ES-I3 (cell line): ENCODE data around the gene PRIM1.
"Not testable (repeated sequence)": the region's sequence is repeated elsewhere in the genome, so short reads cannot be mapped to it uniquely, and the experiment has no call there.

Experiments used
- H3K36me3 ChIP-seq: 2 replicates; pipeline ENCODE4 v1.6.1; 2013; ENCODE audit warnings: mild to moderate bottlenecking, low read length, control low read depth, moderate library complexity; ENCODE audit not compliant: insufficient read depth
- H3K4me1 ChIP-seq: 2 replicates; pipeline ENCODE4 v1.6.1; 2013; ENCODE audit warnings: mild to moderate bottlenecking, control low read depth, low read length; ENCODE audit not compliant: insufficient read depth
- H3K9ac ChIP-seq: 2 replicates; pipeline ENCODE4 v1.6.1; 2013; ENCODE audit warnings: low read depth, mild to moderate bottlenecking, low read length, moderate library complexity
- H3K9me3 ChIP-seq: 2 replicates; pipeline ENCODE4 v1.6.1; 2013; ENCODE audit warnings: mild to moderate bottlenecking, low read length, moderate library complexity; ENCODE audit not compliant: control insufficient read depth, insufficient read depth

The PRIM1 gene

DNA sequence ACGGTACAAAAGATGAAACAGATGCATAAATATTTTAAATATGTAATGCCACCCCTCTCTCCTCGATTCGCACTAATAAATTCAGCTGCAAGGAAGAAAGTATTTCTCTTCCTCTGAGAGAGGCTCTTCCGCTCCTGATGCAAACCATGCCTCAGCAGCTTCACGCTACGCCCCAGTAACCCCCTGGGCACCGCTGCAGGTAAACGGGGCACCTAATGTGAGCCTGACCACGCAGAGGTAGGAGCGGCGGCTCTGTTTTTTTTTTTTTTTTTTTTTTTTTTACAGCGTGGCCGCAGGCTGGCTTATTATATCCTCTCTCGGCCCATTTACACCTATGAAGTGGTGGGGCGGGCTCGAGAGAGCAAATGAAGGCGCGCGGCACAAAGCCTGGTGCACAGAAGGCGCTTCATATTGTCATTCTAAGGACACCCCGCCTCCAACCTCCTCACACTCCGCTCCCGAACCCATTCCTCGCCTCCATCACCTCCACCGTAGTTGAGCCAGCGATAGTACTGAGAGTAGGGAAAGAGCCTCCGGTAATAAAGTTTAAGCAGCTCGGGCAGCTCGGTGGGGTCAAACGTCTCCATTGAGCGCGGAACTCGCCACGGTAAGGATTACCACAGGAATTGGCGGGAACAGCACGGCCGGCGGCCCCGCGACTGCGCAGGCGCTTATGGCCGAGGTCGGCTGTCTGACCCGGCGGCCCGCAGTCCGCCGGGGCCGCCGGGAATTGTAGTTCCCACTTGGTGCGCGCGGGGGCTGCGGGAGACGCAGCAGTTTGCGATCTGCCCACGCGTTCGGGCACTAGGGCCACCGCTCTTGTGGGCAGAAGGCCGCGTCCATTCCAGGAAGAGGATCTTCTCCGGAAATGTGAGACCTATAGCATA is at the start of gene PRIM1:
Gene PRIM1 (minus strand): TSS at position 612 of the 887 bp plus-strand sequence. CDS start 25 bp downstream, at position 587.
- no peaks in the 10 kb centered on the region for H3K9me3 ChIP-seq
- H3K9ac ChIP-seq, result peak within 1 kb of the TSS; percentile 96
- peaks cover 4% of the 10 kb centered on the region for H3K36me3 ChIP-seq
- no peaks in the 10 kb centered on the region for H3K4me1 ChIP-seq

DNA sequence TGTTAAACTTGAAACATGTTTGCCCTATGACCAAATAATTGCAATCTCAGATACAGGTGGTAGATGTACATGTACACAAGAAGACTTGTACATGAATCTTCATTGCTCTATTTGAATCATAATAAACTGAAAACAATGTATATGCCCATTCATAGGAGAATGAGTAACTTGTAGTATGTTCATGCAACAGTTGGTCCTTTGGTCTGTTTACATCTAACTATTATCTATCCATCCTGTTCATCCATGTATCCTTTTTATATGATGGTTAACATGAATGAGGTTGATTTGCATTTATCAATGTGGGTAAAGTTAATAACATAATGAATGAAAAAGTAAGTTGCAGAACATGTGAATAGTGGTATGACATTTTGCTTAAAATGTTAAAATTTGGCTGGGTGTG is 48.1 kb upstream of the PRIM1 start:
- Histone ChIP-seq H3K9ac (no peak overlapping the region), H3K36me3 (no peaks in the 10 kb centered on the region), H3K9me3 (no peaks in the 10 kb centered on the region; the same call in 1 of the 2 replicates), H3K4me1 (no peaks in the 10 kb centered on the region)

DNA sequence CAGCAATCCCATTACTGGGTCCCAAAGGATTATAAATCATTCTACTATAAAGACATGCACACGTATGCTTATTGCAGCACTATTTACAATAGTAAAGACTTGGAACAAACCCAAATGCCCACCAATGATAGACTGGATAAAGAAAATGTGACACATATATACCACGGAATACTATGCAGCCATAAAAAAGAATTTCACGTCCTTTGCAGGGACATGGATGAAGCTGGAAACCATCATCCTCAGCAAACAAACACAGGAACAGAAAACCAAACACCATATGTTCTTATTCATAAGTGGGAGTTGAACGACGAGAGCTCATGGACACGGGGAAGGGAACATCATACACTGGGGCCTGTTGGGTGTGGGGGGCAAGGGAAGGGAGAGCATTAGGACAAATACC is 47.2 kb upstream of the PRIM1 start:
- H3K9me3 ChIP-seq, H3K4me1 ChIP-seq, H3K9ac ChIP-seq, H3K36me3 ChIP-seq: not testable (repeated sequence)

DNA sequence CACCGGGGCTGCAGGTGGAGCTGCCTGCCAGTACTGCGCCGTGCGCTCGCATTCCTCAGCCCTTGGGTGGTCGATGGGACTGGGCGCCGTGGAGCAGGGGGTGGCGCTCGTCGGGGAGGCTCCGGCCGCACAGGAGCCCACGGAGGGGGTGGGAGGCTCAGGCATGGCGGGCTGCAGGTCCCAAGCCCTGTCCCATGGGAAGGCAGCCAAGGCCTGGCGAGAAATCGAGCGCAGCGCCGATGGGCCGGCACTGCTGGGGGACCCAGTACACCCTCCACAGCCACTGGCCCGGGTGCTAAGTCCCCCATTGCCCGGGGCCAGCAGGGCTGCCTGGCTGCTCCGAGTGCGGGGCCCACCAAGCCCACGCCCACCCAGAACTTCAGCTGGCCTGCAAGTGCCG is 43.7 kb upstream of the PRIM1 start:
- not testable (repeated sequence) for H3K9me3 ChIP-seq, H3K36me3 ChIP-seq, H3K9ac ChIP-seq, H3K4me1 ChIP-seq

DNA sequence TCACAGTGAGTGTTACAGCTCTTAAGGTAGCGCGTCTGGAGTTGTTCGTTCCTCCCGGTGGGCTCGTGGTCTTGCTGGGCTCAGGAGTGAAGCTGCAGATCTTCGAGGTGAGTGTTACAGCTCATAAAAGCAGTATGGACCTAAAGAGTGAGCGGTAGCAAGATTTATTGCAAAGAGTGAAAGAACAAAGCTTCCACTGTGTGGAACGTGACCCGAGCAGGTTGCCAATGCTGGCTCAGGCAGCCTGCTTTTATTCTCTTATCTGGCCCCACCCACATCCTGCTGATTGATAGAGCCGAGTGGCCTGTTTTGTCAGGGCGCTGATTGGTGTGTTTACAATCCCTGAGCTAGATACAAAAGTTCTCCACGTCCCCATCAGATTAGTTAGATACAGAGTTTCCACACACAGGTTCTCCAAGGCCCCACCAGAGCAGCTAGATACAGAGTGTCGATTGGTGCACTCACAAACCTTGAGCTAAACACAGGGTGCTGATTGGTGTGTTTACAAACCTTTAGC is 43.0 kb upstream of the PRIM1 start:
- H3K9me3 ChIP-seq, H3K9ac ChIP-seq, H3K36me3 ChIP-seq, H3K4me1 ChIP-seq: not testable (repeated sequence)

DNA sequence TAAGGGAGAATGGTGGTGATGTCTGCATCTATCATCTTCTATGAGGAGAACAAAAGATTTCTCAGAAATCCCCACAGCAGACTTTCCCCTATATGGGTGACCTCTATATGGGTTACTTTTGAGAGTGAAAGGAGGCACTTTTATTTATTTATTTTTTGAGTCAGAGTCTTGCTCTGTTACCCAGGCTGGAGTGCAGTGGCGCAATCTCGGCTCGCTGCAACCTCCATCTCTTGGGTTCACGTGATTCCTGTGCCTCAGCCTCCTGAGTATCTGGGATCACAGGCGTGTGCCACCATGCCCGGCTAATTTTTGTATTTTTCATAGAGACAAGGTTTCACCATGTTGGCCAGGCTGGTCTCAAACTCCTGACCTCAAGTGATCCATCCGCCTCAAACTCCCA is 41.0 kb upstream of the PRIM1 start:
- H3K9ac ChIP-seq, H3K36me3 ChIP-seq, H3K4me1 ChIP-seq, H3K9me3 ChIP-seq: not testable (repeated sequence)

DNA sequence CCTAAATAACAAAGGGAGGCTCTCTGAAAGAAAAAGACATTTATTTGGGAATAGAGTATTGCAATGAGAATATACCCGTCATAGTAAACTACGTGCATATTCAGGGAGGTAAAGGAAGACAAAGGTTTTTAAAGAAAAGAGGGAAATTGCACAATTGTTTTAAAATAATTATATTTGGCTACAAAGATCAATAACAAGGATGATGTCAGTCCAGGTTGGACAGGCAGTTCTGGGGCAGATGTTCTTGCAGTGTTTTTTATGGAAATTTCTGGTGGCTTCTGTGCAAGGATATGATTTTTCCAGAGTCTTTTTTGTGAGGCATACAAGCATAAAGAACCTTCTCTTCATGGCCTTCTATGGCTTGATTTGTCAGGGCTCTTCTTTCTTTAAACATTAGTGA is 40.6 kb upstream of the PRIM1 start:
- no peaks in the 10 kb centered on the region for H3K4me1 ChIP-seq
- no peak overlapping the region for H3K9ac ChIP-seq
- no peaks in the 10 kb centered on the region for H3K36me3 ChIP-seq
- H3K9me3 ChIP-seq, result no peaks in the 10 kb centered on the region

DNA sequence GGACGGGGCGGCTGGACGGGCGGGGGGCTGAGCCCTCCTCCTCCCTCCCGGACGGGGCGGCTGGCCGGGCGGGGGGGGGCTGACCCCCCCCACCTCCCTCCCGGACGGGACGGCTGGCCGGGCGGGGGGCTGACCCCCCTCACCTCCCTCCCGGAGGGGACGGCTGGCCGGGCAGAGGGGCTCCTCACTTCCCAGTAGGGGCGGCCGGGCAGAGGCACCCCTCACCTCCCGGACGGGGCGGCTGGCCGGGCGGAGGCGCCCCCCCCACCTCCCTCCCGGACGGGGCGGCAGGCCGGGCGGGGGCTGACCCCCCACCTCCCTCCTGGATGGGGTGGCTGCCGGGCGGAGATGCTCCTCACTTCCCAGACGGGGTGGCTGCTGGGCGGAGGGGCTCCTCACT is 37.3 kb upstream of the PRIM1 start:
- H3K4me1 ChIP-seq, H3K9me3 ChIP-seq, H3K9ac ChIP-seq, H3K36me3 ChIP-seq: not testable (repeated sequence)

DNA sequence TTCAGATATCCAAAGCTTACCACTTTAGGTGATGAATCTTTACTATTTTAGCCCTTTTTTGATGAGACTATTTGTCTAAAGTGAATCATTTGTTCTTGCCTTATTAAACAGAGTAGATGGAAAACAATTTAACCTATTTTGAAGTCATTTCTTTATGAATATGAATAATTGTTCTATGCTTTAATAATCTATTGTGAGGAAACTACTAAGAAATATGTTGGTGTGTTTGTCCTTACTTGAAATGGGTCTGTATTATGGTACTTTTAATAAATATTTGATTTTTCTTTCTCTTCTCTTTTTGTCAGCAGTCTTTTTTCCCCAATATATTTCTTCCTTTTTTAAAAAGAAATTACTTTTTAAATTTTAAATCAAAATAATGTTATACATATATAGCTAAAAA is 35.4 kb upstream of the PRIM1 start:
- H3K36me3 ChIP-seq, result no peaks in the 10 kb centered on the region

DNA sequence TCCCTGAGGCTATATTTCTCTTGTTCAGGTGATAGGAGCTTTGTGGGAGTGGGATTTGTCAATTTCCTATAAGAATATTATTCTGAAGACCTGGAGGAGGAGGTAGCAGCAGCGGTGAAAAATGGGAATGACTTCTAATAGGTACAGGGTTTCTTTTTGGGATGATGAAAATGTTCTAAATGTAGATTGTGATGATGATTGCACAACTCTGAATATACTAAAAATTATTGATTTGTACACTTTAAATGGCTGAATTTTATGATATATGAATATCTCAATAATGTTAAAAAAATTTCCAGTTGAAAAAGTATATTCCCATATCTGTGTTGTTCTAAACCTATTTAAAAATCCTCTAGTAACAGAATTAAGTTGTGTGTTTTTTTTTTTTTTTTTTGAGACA is 33.8 kb upstream of the PRIM1 start:
- H3K9ac ChIP-seq, result no peak overlapping the region
- H3K9me3 ChIP-seq, result peaks cover 2% of the 10 kb centered on the region; the same call in 1 of the 2 replicates
- no peaks in the 10 kb centered on the region for H3K36me3 ChIP-seq
- no peaks in the 10 kb centered on the region for H3K4me1 ChIP-seq

More for the DNA sequence above, 35.4 kb upstream of the PRIM1 start:
- Histone ChIP-seq H3K9me3 (peaks cover 2% of the 10 kb centered on the region; the same call in 1 of the 2 replicates), H3K4me1 (no peaks in the 10 kb centered on the region), H3K9ac (no peak overlapping the region)

DNA sequence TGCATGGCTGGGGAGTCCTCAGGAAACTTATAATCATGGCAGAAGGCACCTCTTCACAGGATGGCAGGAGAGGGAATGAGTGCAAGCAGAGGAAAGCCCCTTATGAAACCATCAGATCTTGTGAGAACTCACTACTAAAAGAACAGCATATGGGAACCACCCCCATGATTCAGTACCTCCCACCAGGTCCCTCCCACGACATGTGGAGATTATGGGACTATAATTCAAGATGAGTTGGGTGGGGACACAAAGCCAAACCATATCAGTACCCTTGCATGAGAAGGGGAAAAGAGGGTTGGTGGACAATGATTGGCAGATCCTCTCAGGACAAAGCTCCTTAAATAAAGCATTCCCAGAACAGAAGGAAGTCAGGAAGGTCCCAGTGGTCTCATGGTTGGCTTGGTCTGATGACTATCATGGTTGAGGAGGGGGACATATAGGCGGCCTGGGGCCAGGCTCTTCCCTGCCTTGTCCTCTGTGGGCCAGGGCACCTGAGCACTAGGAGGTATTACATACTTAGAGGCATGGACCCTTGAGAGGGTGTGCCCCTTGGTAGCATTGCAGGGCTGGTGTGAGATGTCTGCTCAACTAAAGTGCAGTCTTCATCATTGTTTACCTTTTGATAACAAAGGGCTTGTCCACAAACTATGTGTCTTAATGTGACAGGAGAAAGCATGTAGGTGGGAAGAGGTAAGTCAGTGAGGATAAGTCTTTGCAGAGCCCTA is 33.2 kb upstream of the PRIM1 start:
- no peaks in the 10 kb centered on the region for H3K36me3 ChIP-seq
- peaks cover 2% of the 10 kb centered on the region; the same call in 1 of the 2 replicates for H3K9me3 ChIP-seq
- H3K4me1 ChIP-seq, result no peaks in the 10 kb centered on the region
- H3K9ac ChIP-seq, result no peak overlapping the region

DNA sequence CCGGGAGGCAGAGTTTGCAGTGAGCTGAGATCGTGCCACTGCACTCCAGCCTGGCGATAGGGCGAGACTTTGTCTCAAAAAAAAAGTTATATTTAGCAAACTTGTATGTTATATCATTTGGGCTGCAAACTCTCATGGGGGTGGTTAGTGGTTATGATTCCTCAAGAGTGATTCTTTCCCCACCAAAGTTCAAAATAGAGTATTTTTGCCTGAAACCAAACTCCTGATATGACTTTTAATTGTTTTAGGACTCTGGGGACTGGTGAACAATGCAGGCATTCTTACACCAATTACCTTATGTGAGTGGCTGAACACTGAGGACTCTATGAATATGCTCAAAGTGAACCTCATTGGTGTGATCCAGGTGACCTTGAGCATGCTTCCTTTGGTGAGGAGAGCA is 29.6 kb upstream of the PRIM1 start:
- no peaks in the 10 kb centered on the region for H3K4me1 ChIP-seq
- no peaks in the 10 kb centered on the region for H3K36me3 ChIP-seq
- H3K9me3 ChIP-seq, result peaks cover 2% of the 10 kb centered on the region; the same call in 1 of the 2 replicates
- no peak overlapping the region for H3K9ac ChIP-seq

DNA sequence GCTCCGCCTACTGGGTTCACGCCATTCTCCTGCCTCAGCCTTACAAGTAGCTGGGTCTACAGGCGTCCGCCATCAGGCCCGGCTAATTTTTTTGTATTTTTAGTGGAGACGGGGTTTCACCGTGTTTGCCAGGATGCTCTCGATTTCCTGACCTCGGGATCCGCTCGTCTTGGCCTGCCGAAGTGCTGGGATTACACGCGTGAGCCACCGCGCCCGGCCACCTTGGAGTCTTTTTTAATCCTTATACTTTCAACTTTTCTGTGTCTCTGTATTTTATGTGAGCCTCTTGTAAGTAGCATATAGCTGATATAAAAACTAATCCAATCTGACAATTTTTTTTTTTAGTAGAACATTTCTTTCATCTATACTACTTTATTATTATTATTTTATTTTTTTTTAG is 26.6 kb upstream of the PRIM1 start:
- Histone ChIP-seq H3K9ac (no peak overlapping the region), H3K4me1 (no peaks in the 10 kb centered on the region), H3K36me3 (no peaks in the 10 kb centered on the region)

DNA sequence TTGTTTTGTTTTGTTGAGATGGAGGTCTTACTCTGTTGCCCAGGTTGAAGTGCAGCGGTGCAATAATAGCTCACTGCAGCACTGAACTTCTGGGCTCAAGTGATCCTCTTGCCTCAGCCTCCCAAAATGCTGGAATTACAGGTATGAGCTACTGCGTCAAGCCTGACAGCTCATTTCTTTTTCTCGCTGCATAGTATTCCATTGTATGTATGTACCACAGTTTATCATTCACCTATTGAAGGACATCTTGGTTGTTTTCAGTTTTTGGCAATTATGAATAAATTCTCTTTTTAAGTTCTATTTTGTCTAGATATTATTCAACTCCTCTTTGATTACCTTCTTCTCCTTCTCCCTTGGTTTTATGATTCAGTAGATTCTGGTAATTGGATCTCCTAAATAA is 24.5 kb upstream of the PRIM1 start:
- no peaks in the 10 kb centered on the region for H3K4me1 ChIP-seq
- H3K9me3 ChIP-seq, result no peaks in the 10 kb centered on the region
- no peaks in the 10 kb centered on the region for H3K36me3 ChIP-seq
- H3K9ac ChIP-seq, result no peak overlapping the region

More for the DNA sequence above, 26.6 kb upstream of the PRIM1 start:
- H3K9me3 ChIP-seq, result no peaks in the 10 kb centered on the region

DNA sequence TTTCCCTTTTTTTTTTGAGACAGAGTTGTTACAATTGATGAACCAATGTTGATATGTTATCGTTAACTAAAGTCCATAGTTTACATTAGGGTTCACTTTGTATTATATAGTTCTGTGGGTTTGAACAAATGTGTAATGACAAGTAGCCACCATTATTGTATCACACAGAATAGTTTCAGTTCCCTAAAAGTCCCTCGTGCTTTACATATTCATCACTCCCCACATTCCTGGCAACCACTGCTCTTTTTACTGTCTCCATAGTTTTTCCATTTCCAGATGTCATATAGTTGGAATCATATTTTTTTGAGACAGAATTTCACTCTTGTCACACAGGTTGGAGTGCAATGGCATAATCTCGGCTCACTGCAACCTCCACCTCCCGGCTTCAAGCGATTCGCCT is 23.5 kb upstream of the PRIM1 start:
- Histone ChIP-seq H3K9me3 (no peaks in the 10 kb centered on the region), H3K4me1 (no peaks in the 10 kb centered on the region), H3K36me3 (no peaks in the 10 kb centered on the region), H3K9ac (no peak overlapping the region)
